ENCODE measurements around the gene LIAS.

LIAS gene

GRCh38 chr4:39480902-39481695 lies 22.2 kb downstream of the LIAS start:
- H3K27ac ChIP-seq (ENCODE audit: insufficient read depth in 1 of 2, low read depth in 1 of 2, low read length in 2 of 2, poor library complexity in 1 of 2, severe bottlenecking in 2 of 2), result no peak overlapping the region
- no peaks in the 10 kb centered on the region for H3K27me3 ChIP-seq (replicated peaks in 2 of 5; ENCODE audit: control insufficient read depth in 4 of 5, insufficient read depth in 5 of 5, low read length in 4 of 5)
- DNase-seq, result peak; percentile 1 to 33 (median 17)
- H3K36me3 ChIP-seq (ENCODE audit: control insufficient read depth in 4 of 4, insufficient read depth in 4 of 4, low read length in 3 of 4), result peaks cover 0 to 9% (median 4%) of the 10 kb centered on the region in 4 experiments
- H3K9me3 ChIP-seq (ENCODE audit: control extremely low read depth in 1 of 5, control insufficient read depth in 4 of 5, insufficient read depth in 2 of 5, low read depth in 1 of 5, low read length in 4 of 5), result peaks cover 0 to 8% (median 2%) of the 10 kb centered on the region in 5 experiments
- ChIA-PET CTCF (interaction anchor here (1.4 kb wide), 1 partner anchor 16 kb away, joined by 3 read pairs; no protein-coding TSS in a partner anchor), POLR2A (no interaction called here)
- 83% methylated on average over 19 of the region's 21 CpGs for WGBS (ENCODE audit: insufficient coverage)
- no peaks in the 10 kb centered on the region for H3K4me1 ChIP-seq (ENCODE audit: control extremely low read depth in 1 of 4, control insufficient read depth in 4 of 4, insufficient read depth in 4 of 4, low read length in 3 of 4)
- H3K4me3 ChIP-seq (ENCODE audit: control insufficient read depth in 1 of 7, extremely low read depth in 1 of 7, insufficient read depth in 4 of 7, low read depth in 2 of 7, low read length in 6 of 7), result no peak overlapping the region

GRCh38 chr4:39484582-39485272 lies 25.9 kb downstream of the LIAS start:
- Histone ChIP-seq H3K27ac (ENCODE audit: insufficient read depth in 1 of 2, low read depth in 1 of 2, low read length in 2 of 2, poor library complexity in 1 of 2, severe bottlenecking in 2 of 2) (no peak overlapping the region), H3K27me3 (replicated peaks in 2 of 5; ENCODE audit: control insufficient read depth in 4 of 5, insufficient read depth in 5 of 5, low read length in 4 of 5) (no peaks in the 10 kb centered on the region), H3K4me3 (ENCODE audit: control insufficient read depth in 1 of 7, extremely low read depth in 1 of 7, insufficient read depth in 4 of 7, low read depth in 2 of 7, low read length in 6 of 7) (no peak overlapping the region), H3K4me1 (ENCODE audit: control extremely low read depth in 1 of 4, control insufficient read depth in 4 of 4, insufficient read depth in 4 of 4, low read length in 3 of 4) (no peaks in the 10 kb centered on the region), H3K9me3 (ENCODE audit: control extremely low read depth in 1 of 5, control insufficient read depth in 4 of 5, insufficient read depth in 2 of 5, low read depth in 1 of 5, low read length in 4 of 5) (peaks cover 0 to 8% (median 2%) of the 10 kb centered on the region in 5 experiments), H3K36me3 (ENCODE audit: control insufficient read depth in 4 of 4, insufficient read depth in 4 of 4, low read length in 3 of 4) (no peaks in the 10 kb centered on the region)
- CTCF ChIA-PET, result interaction anchor here (1.7 kb wide), 1 partner anchor 9 kb away, joined by 6 read pairs; no protein-coding TSS in a partner anchor
- POLR2A ChIA-PET, result no interaction called here
- no peak for DNase-seq
- 98% methylated on average over 6 of the region's 6 CpGs for WGBS (ENCODE audit: insufficient coverage)

- POLR2A ChIA-PET, result no interaction called here
- CTCF ChIA-PET, result no interaction called here
Measured at GRCh38 chr4:39486221-39486804, 27.5 kb downstream of the LIAS start.

GRCh38 chr4:39490322-39490721 lies 31.5 kb downstream of the LIAS start:
- H3K27me3 ChIP-seq (replicated peaks in 2 of 5; ENCODE audit: control insufficient read depth in 4 of 5, insufficient read depth in 5 of 5, low read length in 4 of 5), result no peaks in the 10 kb centered on the region
- WGBS (ENCODE audit: insufficient coverage), result 100% methylated on average over 1 of the region's 2 CpGs
- POLR2A ChIA-PET, result no interaction called here

More at GRCh38 chr4:39486221-39486804, 27.5 kb downstream of the LIAS start:
- Histone ChIP-seq H3K27ac (ENCODE audit: insufficient read depth in 1 of 2, low read depth in 1 of 2, low read length in 2 of 2, poor library complexity in 1 of 2, severe bottlenecking in 2 of 2) (no peak overlapping the region), H3K36me3 (ENCODE audit: control insufficient read depth in 4 of 4, insufficient read depth in 4 of 4, low read length in 3 of 4) (no peaks in the 10 kb centered on the region), H3K27me3 (replicated peaks in 2 of 5; ENCODE audit: control insufficient read depth in 4 of 5, insufficient read depth in 5 of 5, low read length in 4 of 5) (no peaks in the 10 kb centered on the region), H3K4me1 (ENCODE audit: control extremely low read depth in 1 of 4, control insufficient read depth in 4 of 4, insufficient read depth in 4 of 4, low read length in 3 of 4) (no peaks in the 10 kb centered on the region), H3K9me3 (ENCODE audit: control extremely low read depth in 1 of 5, control insufficient read depth in 4 of 5, insufficient read depth in 2 of 5, low read depth in 1 of 5, low read length in 4 of 5) (peaks cover 0 to 8% (median 2%) of the 10 kb centered on the region in 5 experiments), H3K4me3 (ENCODE audit: control insufficient read depth in 1 of 7, extremely low read depth in 1 of 7, insufficient read depth in 4 of 7, low read depth in 2 of 7, low read length in 6 of 7) (no peak overlapping the region)
- DNase-seq, result no peak
- 91% methylated on average over 9 of the region's 10 CpGs for WGBS (ENCODE audit: insufficient coverage)

GRCh38 chr4:39494354-39494753 lies 35.5 kb downstream of the LIAS start:
- H3K9me3 ChIP-seq (ENCODE audit: control extremely low read depth in 1 of 5, control insufficient read depth in 4 of 5, insufficient read depth in 2 of 5, low read depth in 1 of 5, low read length in 4 of 5), result no peaks in the 10 kb centered on the region
- WGBS (ENCODE audit: insufficient coverage), result 100% methylated on average over 1 of the region's 1 CpG
- H3K27ac ChIP-seq (ENCODE audit: insufficient read depth in 1 of 2, low read depth in 1 of 2, low read length in 2 of 2, poor library complexity in 1 of 2, severe bottlenecking in 2 of 2), result no peak overlapping the region
- peaks cover 2 to 6% (median 3%) of the 10 kb centered on the region in 4 experiments for H3K36me3 ChIP-seq (ENCODE audit: control insufficient read depth in 4 of 4, insufficient read depth in 4 of 4, low read length in 3 of 4)
- DNase-seq, result no peak
- no peaks in the 10 kb centered on the region for H3K4me1 ChIP-seq (ENCODE audit: control extremely low read depth in 1 of 4, control insufficient read depth in 4 of 4, insufficient read depth in 4 of 4, low read length in 3 of 4)
- H3K4me3 ChIP-seq (ENCODE audit: control insufficient read depth in 1 of 7, extremely low read depth in 1 of 7, insufficient read depth in 4 of 7, low read depth in 2 of 7, low read length in 6 of 7), result no peak overlapping the region
- POLR2A ChIA-PET, result no interaction called here
- no peaks in the 10 kb centered on the region for H3K27me3 ChIP-seq (replicated peaks in 2 of 5; ENCODE audit: control insufficient read depth in 4 of 5, insufficient read depth in 5 of 5, low read length in 4 of 5)
- CTCF ChIA-PET, result interaction anchor here (1.9 kb wide), 1 partner anchor 10 kb away, joined by 6 read pairs; no protein-coding TSS in a partner anchor

More at GRCh38 chr4:39490322-39490721, 31.5 kb downstream of the LIAS start:
- Histone ChIP-seq H3K4me3 (ENCODE audit: control insufficient read depth in 1 of 7, extremely low read depth in 1 of 7, insufficient read depth in 4 of 7, low read depth in 2 of 7, low read length in 6 of 7) (no peak overlapping the region), H3K9me3 (ENCODE audit: control extremely low read depth in 1 of 5, control insufficient read depth in 4 of 5, insufficient read depth in 2 of 5, low read depth in 1 of 5, low read length in 4 of 5) (no peaks in the 10 kb centered on the region), H3K4me1 (ENCODE audit: control extremely low read depth in 1 of 4, control insufficient read depth in 4 of 4, insufficient read depth in 4 of 4, low read length in 3 of 4) (no peaks in the 10 kb centered on the region), H3K27ac (ENCODE audit: insufficient read depth in 1 of 2, low read depth in 1 of 2, low read length in 2 of 2, poor library complexity in 1 of 2, severe bottlenecking in 2 of 2) (no peak overlapping the region), H3K36me3 (ENCODE audit: control insufficient read depth in 4 of 4, insufficient read depth in 4 of 4, low read length in 3 of 4) (no peaks in the 10 kb centered on the region)
- CTCF ChIA-PET, result no interaction called here
- DNase-seq, result no peak

GRCh38 chr4:39495446-39496213 lies 36.8 kb downstream of the LIAS start:
- CTCF ChIA-PET, result no interaction called here
- DNase-seq, result no peak
- H3K27ac ChIP-seq (ENCODE audit: insufficient read depth in 1 of 2, low read depth in 1 of 2, low read length in 2 of 2, poor library complexity in 1 of 2, severe bottlenecking in 2 of 2), result no peak overlapping the region
- WGBS (ENCODE audit: insufficient coverage), result 100% methylated on average over 2 of the region's 4 CpGs
- POLR2A ChIA-PET, result no interaction called here
- H3K4me1 ChIP-seq (ENCODE audit: control extremely low read depth in 1 of 4, control insufficient read depth in 4 of 4, insufficient read depth in 4 of 4, low read length in 3 of 4), result no peaks in the 10 kb centered on the region
- no peak overlapping the region for H3K4me3 ChIP-seq (ENCODE audit: control insufficient read depth in 1 of 7, extremely low read depth in 1 of 7, insufficient read depth in 4 of 7, low read depth in 2 of 7, low read length in 6 of 7)
- no peaks in the 10 kb centered on the region for H3K9me3 ChIP-seq (ENCODE audit: control extremely low read depth in 1 of 5, control insufficient read depth in 4 of 5, insufficient read depth in 2 of 5, low read depth in 1 of 5, low read length in 4 of 5)
- H3K27me3 ChIP-seq (replicated peaks in 2 of 5; ENCODE audit: control insufficient read depth in 4 of 5, insufficient read depth in 5 of 5, low read length in 4 of 5), result no peaks in the 10 kb centered on the region
- H3K36me3 ChIP-seq (ENCODE audit: control insufficient read depth in 4 of 4, insufficient read depth in 4 of 4, low read length in 3 of 4), result peaks cover 2 to 9% (median 3%) of the 10 kb centered on the region in 4 experiments

Data from common myeloid progenitor, CD34-positive (primary cell).